ENCODE data around the gene SRP54.
A peak's percentile ranks its signal among the peaks of the same experiment; 100 is the strongest.

Gene SRP54

GRCh38 chr14:34982421-34983147 lies at the start of gene SRP54:
TSS of gene SRP54 (plus strand) at chr14:34982992. CDS start at chr14:34996710, 13,718 bp downstream.
- H3K4me3 ChIP-seq (ENCODE audit: low read depth, low read length) = peak within 1 kb of the TSS; percentile 56
- TF ChIP-seq, protein P1, sequence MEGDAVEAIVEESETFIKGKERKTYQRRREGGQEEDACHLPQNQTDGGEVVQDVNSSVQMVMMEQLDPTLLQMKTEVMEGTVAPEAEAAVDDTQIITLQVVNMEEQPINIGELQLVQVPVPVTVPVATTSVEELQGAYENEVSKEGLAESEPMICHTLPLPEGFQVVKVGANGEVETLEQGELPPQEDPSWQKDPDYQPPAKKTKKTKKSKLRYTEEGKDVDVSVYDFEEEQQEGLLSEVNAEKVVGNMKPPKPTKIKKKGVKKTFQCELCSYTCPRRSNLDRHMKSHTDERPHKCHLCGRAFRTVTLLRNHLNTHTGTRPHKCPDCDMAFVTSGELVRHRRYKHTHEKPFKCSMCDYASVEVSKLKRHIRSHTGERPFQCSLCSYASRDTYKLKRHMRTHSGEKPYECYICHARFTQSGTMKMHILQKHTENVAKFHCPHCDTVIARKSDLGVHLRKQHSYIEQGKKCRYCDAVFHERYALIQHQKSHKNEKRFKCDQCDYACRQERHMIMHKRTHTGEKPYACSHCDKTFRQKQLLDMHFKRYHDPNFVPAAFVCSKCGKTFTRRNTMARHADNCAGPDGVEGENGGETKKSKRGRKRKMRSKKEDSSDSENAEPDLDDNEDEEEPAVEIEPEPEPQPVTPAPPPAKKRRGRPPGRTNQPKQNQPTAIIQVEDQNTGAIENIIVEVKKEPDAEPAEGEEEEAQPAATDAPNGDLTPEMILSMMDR (IDR thresholded peaks at IDR 0.05; ENCODE audit: borderline replicate concordance, insufficient read depth, low read depth, low read length) = no peak; the same call in 1 of the 2 replicates

GRCh38 chr14:34933301-34933700 lies 49.5 kb upstream of the SRP54 start:
- TF ChIP-seq, protein P1 (IDR thresholded peaks at IDR 0.05; ENCODE audit: borderline replicate concordance, insufficient read depth, low read depth, low read length) = no peak
- H3K4me3 ChIP-seq (ENCODE audit: low read depth, low read length) = no peak overlapping the region

DNA sequence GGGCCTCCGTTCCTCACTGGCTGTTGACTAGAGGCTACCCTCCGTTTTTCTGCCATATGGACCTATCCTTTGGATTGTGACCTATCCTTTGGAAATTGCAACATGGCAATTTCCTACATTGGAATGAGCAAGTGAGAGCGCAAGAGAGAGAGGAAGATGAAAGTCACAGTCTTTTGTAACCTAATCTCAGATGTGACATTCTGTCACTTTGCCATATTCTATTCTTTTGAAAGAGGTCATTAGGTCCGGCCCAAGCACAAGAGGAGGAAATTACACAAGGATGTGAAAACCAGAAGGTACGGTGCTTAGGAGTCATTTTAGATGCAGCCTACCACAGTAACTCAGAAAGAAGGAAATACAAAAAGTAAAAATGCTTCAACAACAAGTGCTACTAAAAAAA lies 47.3 kb upstream of the SRP54 start:
- TF ChIP-seq, protein P1 (IDR thresholded peaks at IDR 0.05; ENCODE audit: borderline replicate concordance, insufficient read depth, low read depth, low read length) = no peak
- H3K4me3 ChIP-seq (ENCODE audit: low read depth, low read length) = no peak overlapping the region

GRCh38 chr14:34937442-34937841 lies 45.4 kb upstream of the SRP54 start:
- TF ChIP-seq, protein P1 (IDR thresholded peaks at IDR 0.05; ENCODE audit: borderline replicate concordance, insufficient read depth, low read depth, low read length) = no peak
- no peak overlapping the region for H3K4me3 ChIP-seq (ENCODE audit: low read depth, low read length)

DNA sequence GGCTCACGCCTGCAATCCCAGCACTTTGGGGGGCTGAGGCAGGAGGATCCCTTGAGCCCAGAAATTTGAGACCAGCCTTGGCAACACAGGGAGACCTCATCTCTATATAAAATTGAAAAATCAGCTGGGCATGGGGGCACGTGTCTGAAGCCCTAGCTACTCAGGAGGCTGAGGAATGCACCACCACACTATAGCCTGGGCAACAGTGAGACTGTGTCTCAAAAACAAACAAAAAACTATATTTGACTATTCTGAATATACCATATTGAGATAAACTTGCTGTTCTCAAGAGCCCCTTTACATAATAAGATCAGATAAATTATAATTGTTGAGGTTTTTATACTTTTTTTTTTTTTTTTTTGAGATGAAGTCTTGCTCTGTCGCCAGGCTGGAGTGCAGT lies 44.9 kb upstream of the SRP54 start:
- TF ChIP-seq, protein P1 (IDR thresholded peaks at IDR 0.05; ENCODE audit: borderline replicate concordance, insufficient read depth, low read depth, low read length) = no peak
- no peak overlapping the region for H3K4me3 ChIP-seq (ENCODE audit: low read depth, low read length)

GRCh38 chr14:34943506-34943905 lies 39.3 kb upstream of the SRP54 start:
- TF ChIP-seq, protein P1 (IDR thresholded peaks at IDR 0.05; ENCODE audit: borderline replicate concordance, insufficient read depth, low read depth, low read length) = no peak
- H3K4me3 ChIP-seq (ENCODE audit: low read depth, low read length) = no peak overlapping the region

GRCh38 chr14:34944744-34945143 lies 38.0 kb upstream of the SRP54 start:
- TF ChIP-seq, protein P1 (IDR thresholded peaks at IDR 0.05; ENCODE audit: borderline replicate concordance, insufficient read depth, low read depth, low read length) = no peak
- H3K4me3 ChIP-seq (ENCODE audit: low read depth, low read length) = no peak overlapping the region

Data from GM12875 (cell line).